CD4-positive, alpha-beta T cell treated with Interleukin-17A for 4 hours (primary cell): ENCODE data around the gene KCTD7.
A peak's percentile ranks its signal among the peaks of the same experiment; 100 is the strongest.
"Not testable (repeated sequence)": the region's sequence is repeated elsewhere in the genome, so short reads cannot be mapped to it uniquely, and the experiment has no call there.

Experiments
- DNase-seq: peaks from one replicate; pipeline ENCODE4 v3.0.0-alpha.2; 2020; ENCODE audit warnings: mixed read lengths

KCTD7 gene

GRCh38 chr7:66628361-66629221 is at the start of gene KCTD7:
TSS of gene KCTD7 (plus strand) at chr7:66628881. CDS start at chr7:66629065, 184 bp downstream.
- DNase-seq, result peak; percentile 96

- not testable (repeated sequence) for DNase-seq
Observed at GRCh38 chr7:66580380-66580779, 48.3 kb upstream of the KCTD7 start.

GRCh38 chr7:66582816-66583489 is 45.7 kb upstream of the KCTD7 start:
- DNase-seq, result not testable (repeated sequence)

- DNase-seq, result no peak
Observed at GRCh38 chr7:66583490-66584110, 45.1 kb upstream of the KCTD7 start.

GRCh38 chr7:66586181-66586580 is 42.5 kb upstream of the KCTD7 start:
- no peak for DNase-seq

GRCh38 chr7:66588226-66588625 is 40.5 kb upstream of the KCTD7 start:
- not testable (repeated sequence) for DNase-seq

GRCh38 chr7:66588856-66589570 is 39.7 kb upstream of the KCTD7 start:
- not testable (repeated sequence) for DNase-seq

- not testable (repeated sequence) for DNase-seq
Observed at GRCh38 chr7:66590302-66591057, 38.2 kb upstream of the KCTD7 start.

GRCh38 chr7:66591058-66591798 is 37.5 kb upstream of the KCTD7 start:
- DNase-seq, result not testable (repeated sequence)

- peak; percentile 93 for DNase-seq
Observed at GRCh38 chr7:66591799-66592596, 36.7 kb upstream of the KCTD7 start.

- not testable (repeated sequence) for DNase-seq
Observed at GRCh38 chr7:66592597-66593146, 36.0 kb upstream of the KCTD7 start.

GRCh38 chr7:66594082-66594481 is 34.6 kb upstream of the KCTD7 start:
- not testable (repeated sequence) for DNase-seq

GRCh38 chr7:66597461-66597860 is 31.2 kb upstream of the KCTD7 start:
- no peak for DNase-seq

- DNase-seq, result no peak
Observed at GRCh38 chr7:66602159-66602558, 26.5 kb upstream of the KCTD7 start.

- DNase-seq, result no peak
Observed at GRCh38 chr7:66604198-66604597, 24.5 kb upstream of the KCTD7 start.

- not testable (repeated sequence) for DNase-seq
Observed at GRCh38 chr7:66606540-66607291, 22.0 kb upstream of the KCTD7 start.

GRCh38 chr7:66609176-66609575 is 19.5 kb upstream of the KCTD7 start:
- DNase-seq, result no peak

GRCh38 chr7:66614596-66614995 is 14.1 kb upstream of the KCTD7 start:
- DNase-seq, result not testable (repeated sequence)

- DNase-seq, result no peak
Observed at GRCh38 chr7:66615699-66616098, 13.0 kb upstream of the KCTD7 start.
